NCI-H748 (cell line): Measurements from ENCODE around the gene DTYMK.
A peak's percentile ranks its signal among the peaks of the same experiment; 100 is the strongest.

Experiments used
- DNase-seq: peaks from one replicate; lab custom pipeline; 2025; ENCODE audit not compliant: unreplicated experiment; lab: John Stamatoyannopoulos, UW

Gene DTYMK

DNA sequence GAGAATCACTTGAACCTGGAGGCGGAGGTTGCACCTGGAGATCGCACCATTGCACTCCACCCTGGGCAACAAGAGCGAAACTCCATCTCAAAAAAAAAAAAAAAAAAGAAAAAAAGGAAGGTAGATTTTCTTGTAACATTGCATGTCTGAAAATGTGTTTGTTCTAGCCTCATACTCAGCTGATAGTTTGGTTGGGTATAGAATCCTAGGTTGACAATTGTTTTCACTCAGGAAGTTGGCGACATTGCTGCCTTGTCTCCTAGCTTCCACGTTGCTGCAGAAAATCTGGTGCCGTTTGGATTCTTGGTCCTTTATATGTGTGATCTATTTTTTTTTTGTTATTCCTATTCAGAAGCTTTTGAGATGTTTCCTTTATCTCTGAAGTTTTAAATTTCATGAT, 19.9 kb upstream of the DTYMK start:
- no peak for DNase-seq

DNA sequence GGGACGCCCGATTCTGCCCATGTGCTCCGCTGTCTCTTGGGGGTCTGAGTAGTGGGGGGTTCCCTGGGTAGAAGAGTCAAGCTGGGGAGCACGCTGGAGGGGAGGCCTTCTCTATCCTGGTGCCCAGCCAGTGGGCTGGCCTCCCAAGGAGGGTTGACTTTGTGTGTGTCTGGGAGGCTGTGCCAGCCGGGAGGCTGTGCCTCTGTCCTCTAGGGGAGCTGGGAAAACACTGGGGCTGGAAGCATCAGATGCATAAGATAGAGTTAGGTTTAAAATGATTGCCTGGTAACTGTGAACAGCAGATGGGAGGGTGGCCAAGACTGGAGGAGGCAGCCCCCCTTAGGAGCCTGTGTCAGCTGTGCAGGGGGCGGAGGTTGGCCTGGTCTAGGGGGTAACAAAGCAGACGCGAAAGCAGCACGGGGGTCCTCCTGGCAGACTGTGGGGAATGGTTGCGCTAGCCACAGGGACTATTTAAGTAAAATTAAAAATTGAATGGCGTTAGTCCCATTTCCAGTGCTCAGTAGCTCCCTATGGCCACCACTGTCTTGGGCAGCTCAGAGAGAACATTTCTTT, 16.5 kb upstream of the DTYMK start:
- peak; percentile 51 for DNase-seq

- DNase-seq, result peak; percentile 89
Observed at GRCh38 chr2:241702155-241703031, 15.8 kb upstream of the DTYMK start.

- DNase-seq, result peak; percentile 94
Observed at GRCh38 chr2:241701399-241702154, 15.0 kb upstream of the DTYMK start, which contains the start of gene ING5. Gene ING5 (plus strand): TSS chr2:241702039. CDS start chr2:241702066, 27 bp downstream.

DNA sequence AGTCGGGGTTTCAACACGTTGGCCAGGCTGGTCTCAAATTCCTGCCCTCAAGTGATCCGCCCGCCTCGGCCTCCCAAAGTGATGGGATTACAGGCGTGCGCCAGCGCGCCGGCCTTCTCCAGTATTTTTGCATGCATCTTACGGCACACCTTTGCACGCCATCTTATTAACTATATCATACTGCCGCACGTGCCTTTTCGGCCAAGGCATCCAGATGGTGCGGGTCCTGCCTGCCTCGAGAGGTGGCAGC, 14.5 kb upstream of the DTYMK start:
- DNase-seq, result no peak

DNA sequence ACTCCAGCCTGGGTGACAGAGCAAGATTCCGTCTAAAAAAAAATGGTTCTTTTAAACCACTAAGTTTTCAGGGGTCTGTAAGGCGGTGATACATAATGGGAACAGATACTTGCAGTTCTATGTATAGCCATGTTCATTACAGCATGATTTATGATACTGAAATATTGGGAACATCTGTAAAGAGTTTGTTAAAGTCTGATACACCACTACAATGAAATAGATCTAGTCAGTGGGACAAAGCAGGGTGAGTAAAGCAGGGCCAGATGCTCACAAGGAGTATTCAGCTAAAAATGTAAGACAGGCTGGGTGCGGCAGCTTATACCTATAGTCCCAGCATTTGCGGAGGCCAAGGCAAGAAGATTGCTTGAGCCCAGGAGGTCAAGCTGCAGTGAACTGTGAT, 9.0 kb upstream of the DTYMK start:
- DNase-seq, result no peak

DNA sequence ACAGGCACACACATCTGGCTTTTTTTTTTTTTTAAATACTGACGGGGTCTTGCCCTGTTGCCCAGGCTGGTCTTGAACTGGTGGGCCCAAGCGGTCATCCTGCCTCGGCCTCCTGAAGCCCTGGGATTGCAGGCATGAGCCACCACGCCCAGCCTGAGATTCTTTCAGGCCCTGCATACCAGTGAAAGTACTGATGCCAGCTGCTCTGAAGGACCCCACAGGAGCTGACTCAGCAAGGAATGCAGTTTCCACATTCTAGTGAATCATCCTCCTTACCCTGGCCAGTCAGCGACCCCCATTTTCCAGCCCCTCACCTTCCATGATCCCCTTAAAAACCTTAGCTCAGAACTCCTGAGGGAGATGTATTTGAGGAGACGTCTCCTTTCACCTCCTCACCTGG, 5.8 kb upstream of the DTYMK start:
- DNase-seq, result no peak

DNA sequence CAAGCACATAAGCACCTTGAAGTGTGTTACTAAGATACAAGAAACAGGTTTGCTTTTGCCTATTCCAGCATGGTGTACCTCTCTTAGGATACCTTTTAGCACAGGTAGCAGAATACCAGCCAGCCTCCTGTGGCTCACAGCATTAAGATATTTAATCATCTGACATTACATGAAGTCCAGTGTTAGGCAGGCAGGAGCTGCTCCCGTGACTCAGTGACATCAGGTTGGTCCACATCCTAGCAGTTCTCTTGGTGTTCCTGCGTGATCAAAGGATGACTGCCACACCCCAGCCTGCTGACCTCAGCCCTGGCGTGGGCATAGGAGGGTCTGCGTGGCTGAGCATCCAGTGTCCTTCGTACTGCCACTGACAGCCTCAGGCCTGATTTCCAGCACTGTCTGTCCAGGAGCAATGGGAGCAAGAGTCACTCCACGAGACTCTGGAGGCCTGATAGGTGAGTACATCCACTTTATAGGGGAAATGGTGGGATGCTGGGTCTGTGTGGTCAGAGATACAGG, 3.6 kb upstream of the DTYMK start:
- DNase-seq, result no peak

DNA sequence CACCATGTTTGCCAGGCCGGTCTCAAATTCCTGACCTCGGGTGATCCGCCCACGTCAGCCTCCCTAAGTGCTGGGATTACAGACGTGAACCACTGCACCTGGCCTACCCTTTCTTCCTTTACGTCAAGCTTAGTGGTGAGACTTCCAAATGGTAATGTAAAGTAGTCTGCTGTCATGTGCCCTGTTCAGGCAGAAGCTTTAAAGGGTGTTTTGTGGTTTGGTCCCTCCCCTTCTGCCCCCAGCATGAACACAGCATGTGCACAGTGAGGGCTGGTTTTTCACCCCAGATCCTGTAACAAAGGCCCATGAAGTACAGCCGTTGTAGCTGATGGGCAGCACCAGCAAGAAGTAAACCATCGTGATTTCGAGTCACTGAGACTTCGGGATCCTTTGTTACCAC, 2.7 kb upstream of the DTYMK start:
- no peak for DNase-seq

- DNase-seq, result peak; percentile 55
Observed at GRCh38 chr2:241686324-241686649, 328 bp downstream of the DTYMK start.

GRCh38 chr2:241680827-241681599, 5.6 kb downstream of the DTYMK start:
- DNase-seq, result no peak

DNA sequence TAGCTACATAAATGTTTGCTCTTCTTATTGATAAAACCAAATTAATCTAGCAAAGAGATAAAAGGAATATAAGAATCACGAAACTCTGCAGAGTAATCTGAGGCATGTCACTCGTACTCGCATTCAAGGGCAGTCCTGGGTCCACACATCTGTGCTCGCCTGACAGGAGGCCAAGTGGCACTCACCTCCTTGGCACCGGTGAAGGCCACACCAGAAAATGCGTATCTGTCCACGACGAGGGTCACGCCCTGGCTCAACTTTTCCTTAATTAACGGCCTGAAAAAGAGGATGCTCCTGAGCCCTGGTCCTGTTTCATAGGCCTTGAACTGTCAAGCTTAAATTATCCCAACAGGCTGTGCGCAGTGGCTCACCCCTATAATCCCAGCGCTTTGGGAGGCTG, 6.6 kb downstream of the DTYMK start:
- DNase-seq, result no peak

GRCh38 chr2:241678784-241679540, 7.7 kb downstream of the DTYMK start:
- no peak for DNase-seq

- no peak for DNase-seq
Observed at GRCh38 chr2:241678307-241678706, 8.3 kb downstream of the DTYMK start.

- no peak for DNase-seq
Observed at GRCh38 chr2:241677392-241677791, 9.2 kb downstream of the DTYMK start.

GRCh38 chr2:241676665-241677064, 9.9 kb downstream of the DTYMK start:
- DNase-seq, result no peak

- no peak for DNase-seq
Observed at GRCh38 chr2:241675885-241676284, 10.7 kb downstream of the DTYMK start.

DNA sequence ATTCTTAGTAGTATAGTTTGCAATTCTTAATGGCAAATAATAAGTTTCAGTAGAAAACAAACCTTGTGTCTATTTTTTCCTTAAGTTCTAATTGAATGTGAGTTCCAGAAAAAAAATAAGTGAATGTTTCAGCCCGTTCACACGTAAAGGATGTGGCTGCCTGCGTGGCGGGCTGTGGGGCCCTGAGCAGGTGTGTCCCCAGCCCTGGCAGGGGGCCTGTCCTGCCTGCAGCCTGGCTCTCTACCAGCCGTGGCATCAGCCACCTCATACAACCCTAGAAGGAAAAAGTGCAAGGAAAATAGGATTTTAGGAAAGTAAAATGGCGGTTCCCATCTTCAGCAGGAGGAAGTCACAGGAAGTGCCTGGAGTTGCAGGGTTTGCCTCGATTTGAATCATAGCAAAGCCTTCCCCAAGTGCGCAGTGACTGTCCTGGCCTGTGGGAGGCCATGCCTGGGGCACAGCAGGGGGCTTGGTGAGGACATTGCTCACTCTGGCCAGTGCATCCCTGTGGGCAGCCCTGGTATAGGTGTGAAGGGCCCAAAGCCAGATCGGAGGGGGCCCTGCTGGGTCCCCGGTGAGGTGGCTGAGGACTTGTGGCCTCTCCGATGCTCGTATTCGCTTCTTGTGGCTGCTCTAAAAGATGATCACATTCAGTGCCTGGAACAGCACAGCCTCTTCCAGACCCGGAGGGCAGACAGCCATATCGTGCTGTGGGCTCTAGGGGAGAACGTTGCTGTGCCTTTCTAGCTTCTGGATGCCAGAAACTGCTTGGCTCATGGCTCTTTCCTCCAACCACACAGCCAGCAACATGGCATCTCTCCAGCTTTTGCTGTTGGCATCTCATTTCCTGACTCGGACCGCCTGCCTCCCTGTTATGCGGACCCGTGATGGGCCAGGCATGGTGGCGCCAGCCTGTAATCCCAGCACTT, 12.6 kb downstream of the DTYMK start:
- DNase-seq, result no peak

DNA sequence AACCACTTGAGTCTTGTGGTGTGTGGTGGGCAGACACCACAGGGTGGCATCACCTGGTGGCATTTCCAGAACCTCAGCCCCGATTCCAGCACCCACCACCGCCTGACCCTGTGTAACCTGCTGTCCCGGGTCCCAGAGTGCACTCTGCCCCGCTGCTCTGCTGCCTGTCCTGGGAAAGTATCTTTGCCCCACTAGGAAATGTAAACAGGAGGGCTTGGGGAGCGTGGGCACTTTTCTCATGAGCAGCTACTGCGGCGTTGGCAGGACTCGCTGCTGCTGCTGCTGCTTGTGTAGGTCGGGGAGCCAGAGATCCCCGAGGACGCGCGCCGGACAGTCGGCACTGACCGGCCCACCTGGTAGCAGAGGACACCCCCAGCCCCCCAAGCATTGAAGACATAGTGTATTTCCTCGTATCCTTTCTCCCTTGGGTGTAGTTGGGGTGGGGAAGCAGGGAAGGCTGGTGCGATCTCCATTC, 13.4 kb downstream of the DTYMK start:
- no peak for DNase-seq
